HG03354 (cell line): ENCODE measurements around the gene IFRD2.
"Not testable (repeated sequence)": the region's sequence is repeated elsewhere in the genome, so short reads cannot be mapped to it uniquely, and the experiment has no call there.

ENCODE experiments used
- ATAC-seq: cut with Tn5 transposase; IDR thresholded peaks from one replicate; pipeline ENCODE4 v1.9.1; 2021; ENCODE audit warnings: mild to moderate bottlenecking; ENCODE audit not compliant: unreplicated experiment, poor library complexity, severe bottlenecking

The IFRD2 gene

DNA sequence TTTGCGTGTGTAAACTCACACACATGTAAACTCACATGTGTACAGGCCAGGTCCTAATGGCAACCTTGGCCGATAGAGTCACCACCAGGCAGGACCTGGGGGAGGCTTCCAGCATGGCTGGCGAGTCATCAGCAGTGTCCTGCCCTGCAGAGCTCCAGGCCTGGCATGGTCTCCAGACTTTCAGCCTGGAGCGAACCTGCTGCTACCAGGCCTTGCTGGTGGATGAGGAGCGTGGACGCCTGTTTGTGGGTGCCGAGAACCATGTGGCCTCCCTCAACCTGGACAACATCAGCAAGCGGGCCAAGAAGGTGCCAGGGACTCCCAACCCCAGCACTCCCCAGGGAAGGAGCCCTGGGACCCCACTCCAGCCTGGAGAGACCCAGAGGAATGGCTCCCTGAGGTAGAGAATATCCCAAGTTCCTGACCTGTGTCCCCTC is 22.2 kb downstream of the IFRD2 start:
- no peak for ATAC-seq

DNA sequence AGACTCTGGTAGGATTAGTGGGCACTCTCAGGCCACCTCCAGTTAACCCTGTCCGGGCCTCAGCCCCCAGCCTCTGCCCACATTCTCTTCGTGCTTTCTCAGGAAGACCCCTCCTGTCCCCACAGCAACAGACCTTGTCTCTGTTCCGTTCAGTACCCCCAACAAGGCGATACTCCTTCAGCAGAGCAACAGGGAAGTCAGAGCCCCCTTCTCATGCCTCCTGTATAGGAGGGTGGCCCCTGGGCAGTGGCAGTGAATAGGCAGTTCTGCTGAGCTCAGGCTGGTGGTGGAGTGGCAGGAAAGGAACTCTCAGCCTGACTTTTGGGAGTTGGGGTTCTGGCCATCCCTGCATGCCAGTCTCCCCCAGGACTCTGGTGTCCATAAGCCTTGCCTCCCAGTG is 22.8 kb downstream of the IFRD2 start:
- no peak for ATAC-seq

DNA sequence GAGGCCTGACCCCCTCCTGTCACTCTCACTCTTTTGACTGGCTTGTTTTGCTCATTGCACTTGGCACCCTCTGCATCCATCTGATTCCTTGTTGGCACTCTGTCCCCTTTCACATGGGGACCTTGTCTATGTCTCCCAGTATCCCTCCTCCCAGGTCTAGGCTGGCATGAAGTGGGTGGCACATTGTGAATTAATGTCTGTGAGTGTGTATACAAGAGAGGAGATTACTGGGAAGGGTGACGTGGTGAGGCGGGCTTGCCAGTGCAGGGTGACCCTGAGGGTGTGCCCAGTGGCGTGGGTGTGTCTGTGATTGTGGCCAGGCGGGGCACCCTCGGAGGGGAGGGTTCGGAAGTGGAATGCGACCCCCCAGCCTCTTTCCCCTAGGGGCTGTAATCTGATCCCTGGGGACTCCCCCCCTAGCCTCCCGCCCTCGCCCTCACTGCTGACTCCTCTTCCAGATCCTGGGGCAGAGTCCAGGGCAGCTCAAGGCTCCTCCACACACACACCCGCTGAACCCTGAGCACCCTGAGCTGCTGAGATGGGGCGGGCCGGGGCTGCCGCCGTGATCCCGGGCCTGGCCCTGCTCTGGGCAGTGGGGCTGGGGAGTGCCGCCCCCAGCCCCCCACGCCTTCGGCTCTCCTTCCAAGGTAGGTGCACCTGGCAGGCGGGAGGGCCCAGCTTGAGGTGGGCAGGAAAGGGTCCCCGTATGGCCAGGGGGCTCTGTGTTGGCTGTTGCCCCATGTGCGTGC is 23.4 kb downstream of the IFRD2 start, which contains the start of gene SEMA3B:
SEMA3B (plus strand) TSS at position 445 of the 749 bp plus-strand sequence; CDS start at position 539, 94 bp downstream.
- no peak for ATAC-seq

DNA sequence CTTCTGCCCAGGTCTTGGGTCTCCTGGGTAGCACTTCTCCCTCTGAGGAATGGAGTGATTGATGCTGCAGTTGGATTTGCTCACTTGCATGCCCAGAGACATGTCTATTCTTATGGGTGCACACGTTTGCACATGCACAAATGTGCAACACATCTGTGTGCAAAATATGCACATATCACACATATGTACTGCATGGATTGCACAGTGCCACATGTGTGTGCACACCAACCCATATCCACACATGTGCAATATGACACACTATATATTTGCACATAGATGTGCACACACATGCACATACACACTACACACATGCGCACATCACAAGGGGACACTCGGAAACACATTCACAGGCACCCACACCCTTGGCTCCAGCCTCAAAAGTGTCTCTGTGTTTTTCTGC is 24.0 kb downstream of the IFRD2 start:
- no peak for ATAC-seq

DNA sequence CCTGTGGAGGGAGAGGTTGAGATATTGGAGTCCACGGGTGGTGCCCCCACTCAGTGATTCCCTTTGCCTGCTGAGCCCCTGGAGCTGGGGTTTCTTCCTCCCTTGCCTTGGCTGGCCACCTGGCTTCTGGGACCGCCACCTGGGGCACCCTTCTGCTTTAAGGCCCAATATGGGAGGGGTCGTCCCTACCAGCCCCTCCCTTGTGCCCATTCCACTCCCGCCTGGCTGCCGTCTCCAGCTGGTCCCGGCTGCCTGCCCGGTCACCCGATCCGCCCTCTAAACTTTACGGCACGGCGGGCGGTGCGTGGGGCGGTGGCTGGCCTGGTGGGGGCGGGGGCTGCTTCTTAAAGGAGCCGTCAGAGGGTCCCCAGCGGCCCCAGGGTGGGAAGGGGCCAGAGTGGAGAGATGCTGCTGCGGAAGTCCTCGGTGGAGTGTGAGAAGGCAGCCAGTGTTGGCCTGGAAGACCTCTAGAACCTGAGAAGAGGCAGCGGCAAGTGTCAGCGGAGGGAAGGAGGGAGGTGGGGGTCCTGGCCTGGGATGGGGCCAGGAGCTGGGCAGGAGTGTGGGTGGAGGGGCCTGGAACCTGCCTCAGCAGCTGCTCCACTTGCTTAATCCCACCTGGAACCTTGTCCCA is 24.8 kb downstream of the IFRD2 start:
- ATAC-seq: no peak

DNA sequence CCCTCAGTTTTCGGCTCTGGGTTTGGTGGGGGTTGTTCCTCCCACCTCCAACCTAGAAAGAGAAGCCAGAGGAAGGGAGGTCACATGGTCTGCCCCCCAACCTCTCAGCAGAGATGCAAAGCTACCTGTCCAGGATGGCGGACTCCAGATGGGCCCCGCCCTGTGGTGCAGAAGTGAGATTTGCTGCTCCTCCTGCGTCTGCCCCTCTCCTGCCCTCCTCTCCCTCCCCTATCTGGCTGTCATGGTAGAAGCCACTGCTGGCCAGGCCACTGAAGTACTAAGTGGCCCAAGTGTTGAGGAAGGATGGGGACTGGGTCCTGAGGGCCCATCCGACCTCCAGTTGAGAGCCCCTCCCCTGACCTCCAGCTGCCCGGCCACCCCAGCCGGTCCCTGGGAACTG is 25.4 kb downstream of the IFRD2 start:
- ATAC-seq: no peak

DNA sequence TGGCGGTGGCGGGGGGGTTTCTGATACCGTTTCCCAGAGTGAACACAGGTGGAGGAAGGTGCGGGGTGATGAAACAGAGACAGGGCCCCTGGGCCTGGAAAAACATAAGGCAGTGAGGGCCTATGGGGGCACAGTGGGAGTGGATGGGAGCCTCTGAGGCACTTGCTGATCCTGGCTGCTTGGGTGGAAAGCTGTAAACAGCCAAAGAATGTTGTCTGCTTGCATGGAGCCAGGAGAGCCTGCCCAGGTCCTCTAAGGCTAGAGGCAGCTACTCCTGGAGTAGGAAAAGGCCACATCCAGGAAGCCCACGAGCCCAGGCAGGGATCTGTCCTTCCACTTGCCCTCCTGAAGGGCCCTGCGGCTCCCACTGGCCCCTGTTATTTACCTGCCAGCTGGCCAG is 26.2 kb downstream of the IFRD2 start:
- no peak for ATAC-seq

DNA sequence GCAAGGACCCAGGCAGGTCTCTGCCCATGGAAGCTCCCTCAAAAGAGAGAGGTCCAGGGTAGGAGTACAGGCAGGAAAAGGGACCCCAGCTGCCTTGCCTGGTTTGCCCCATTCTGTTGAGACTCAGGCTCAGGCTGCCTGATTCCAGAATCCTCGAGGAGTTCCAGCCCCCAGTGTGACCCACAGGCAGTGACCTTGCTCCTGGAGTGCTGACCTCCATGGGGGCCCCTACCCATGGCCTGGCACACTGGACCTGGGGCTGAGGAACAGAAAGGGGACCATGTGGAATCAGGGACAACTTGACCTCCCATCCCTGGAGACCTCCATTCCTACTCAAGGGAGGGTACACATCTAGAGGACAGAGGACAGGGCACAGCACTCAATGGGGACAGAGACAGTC is 26.7 kb downstream of the IFRD2 start:
- ATAC-seq: no peak

DNA sequence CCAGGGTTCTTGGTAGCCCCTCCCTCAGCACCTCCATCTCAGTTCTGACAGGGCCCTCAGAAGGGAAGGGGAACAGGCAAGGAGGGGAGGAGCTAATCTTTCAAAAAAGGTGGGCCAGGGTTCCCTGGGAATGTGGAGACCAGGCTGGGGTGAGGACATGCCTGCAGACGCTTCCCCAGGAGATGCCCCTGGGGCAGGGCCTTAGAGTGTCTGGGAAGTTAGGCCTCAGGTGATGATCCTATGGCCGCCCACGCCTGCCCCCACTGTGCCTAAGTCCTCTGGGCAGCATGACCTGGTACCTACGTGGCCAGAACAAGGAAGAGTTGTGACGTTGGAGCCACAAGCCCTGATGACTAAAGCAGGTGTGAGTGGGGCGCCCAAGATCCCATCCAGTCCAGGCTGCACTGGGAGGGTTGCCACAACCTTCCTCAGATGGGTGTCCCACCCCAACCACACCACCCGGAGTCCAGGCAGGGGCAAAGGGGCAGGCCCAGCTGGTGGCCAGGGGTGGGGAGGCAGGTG is 27.2 kb downstream of the IFRD2 start:
- ATAC-seq: no peak

DNA sequence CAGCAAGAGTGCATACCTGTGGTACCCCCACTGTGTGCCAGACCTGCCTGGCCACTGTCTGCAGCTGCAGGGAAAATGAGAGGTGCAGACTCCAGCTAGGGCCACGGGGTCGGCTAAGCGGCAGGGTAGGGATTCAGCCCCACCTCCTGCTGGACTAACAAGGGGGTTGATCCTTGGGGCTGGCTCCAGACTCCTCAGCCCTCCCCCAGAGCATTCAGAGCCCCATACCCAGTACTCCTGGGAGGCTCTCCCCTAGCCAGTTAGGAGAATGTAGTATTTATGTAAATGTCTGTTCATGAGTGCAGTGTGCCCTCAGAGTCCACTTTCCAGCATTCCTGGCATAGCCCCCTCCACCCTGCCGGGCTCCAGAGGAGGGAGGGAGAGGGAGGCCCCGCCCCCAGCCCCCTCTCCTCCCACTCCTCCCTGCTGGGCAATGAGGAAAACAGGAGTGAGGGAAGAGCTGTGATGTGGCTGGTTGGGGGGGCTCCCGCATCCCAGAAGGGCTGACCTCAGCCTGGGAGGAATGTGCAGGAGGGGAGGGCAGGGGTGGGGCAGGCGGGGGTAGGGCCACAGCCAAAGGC is 27.8 kb downstream of the IFRD2 start:
- no peak for ATAC-seq

DNA sequence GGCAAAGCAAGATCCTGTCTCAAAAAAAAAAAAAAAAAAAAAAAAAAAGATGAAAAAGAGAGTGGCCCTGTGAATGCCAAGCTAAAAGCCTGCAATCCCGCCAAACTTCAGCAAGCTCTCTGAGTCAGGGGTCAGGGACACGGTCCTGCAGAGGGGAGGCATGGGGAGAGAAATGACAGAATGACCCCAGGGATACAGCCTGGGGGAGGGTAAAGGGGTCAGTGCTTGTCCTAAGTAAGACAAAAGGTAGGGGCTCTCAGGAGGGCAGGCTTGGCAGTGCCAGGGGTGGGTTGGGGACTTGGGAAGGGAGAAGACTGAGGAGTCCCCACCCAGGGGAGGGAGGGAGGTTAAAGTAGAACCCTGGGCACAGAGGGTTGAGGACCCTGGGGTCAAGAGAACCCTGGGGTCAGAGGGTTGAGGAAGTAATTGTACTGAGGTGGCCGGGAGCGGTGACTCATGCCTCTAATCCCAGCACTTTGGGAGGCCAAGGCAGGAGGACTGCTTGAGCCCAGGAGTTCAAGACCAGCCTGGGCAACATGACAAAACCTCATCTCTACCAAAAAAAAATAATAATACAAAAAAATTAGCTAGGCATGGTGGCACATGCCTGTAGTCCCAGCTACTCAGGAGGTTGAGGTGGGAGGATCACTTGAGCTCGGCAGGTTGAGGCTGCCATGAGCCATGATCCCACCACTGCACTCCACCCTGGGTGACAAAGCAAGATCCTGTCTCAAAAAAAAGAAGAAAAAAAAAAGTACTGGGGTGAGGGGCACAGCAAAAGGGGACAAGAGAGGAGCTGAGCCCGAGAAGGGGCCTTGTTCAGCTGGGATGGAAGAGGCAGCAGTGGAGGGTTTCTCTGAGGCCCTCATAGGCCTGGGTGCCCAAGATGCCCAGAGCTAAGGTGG is 28.5 kb downstream of the IFRD2 start:
- ATAC-seq: no peak

DNA sequence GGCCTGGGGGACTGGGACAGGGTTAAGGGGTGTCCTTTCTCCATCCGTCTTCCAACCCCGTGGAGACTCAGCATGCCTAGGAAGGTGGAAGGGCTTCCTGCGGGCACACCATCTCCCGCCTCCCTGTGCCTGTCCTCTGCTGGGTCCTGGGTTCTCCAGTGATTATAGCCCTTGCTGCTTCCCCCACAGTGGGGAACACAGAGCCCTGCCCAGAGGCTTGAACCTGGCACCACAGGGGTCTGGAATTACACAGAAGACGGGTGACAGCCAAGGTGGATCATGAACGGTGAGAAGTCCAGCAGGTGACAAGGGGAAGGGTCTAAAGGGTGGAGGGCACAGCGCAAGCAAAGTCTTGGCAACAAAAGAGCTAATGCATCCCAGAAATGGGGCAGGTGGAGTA is 29.5 kb downstream of the IFRD2 start:
- ATAC-seq: no peak

DNA sequence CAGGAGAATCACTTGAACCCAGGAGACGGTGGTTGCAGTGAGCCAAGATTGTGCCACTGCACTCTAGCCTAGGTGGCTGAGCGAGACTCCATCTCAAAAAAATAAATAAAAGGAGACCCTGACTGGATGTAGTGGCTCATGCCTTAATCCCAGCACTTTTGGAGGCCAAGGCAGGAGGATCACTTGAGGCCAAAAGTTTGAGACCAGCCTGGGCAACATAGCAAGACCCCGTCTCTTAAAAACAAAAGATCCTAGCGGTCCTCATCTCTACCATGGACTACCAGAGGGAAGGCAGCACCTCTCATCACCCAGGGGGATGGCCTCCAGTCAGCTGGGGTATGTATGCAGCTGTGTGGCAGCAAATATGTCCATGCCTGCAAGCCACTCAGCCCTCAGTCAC is 30.0 kb downstream of the IFRD2 start:
- ATAC-seq: not testable (repeated sequence)

DNA sequence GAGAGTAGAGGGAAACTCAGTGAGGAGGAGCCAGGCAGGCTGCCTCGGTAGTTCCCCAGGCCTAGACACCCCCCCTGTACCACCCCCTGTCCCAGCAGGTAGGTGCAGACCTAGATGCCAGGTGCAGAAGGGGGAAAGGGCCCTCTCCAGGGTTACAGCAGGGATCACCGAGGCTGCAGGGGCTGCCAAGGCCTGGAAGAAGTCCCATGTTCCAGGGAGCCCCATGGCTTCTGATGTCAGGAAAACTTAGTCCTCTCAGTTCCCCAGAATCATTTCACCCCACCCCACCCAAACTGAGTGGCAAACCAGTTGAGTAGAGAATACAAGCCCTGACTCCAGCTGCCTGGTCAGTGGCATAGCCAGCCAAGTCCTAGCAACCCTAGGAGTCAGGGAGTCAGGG is 30.7 kb downstream of the IFRD2 start:
- no peak for ATAC-seq

DNA sequence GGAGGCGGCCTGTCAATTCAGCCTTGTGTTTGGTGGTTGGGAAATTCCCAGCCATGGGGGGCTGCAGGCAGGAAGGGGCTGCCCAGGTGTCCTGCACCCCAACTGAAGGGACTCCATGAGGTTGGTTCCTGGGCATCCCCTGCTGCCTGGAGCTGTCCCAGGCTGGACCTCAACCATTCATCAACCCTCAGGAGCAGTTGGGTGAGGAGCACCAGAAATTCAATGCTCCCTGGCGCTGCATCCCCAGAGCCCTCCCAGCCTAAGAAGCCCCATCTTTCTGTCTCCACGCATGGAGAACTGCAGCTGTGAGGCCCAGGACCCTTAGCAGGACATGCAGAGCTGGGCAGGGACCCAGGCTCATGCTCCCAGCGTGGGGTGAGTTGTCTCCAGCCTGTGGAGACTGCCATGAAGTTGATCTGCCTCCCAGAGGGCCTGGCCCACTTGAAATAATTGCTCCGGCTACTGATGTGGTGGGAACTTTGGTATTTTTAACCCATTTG is 31.2 kb downstream of the IFRD2 start:
- no peak for ATAC-seq

DNA sequence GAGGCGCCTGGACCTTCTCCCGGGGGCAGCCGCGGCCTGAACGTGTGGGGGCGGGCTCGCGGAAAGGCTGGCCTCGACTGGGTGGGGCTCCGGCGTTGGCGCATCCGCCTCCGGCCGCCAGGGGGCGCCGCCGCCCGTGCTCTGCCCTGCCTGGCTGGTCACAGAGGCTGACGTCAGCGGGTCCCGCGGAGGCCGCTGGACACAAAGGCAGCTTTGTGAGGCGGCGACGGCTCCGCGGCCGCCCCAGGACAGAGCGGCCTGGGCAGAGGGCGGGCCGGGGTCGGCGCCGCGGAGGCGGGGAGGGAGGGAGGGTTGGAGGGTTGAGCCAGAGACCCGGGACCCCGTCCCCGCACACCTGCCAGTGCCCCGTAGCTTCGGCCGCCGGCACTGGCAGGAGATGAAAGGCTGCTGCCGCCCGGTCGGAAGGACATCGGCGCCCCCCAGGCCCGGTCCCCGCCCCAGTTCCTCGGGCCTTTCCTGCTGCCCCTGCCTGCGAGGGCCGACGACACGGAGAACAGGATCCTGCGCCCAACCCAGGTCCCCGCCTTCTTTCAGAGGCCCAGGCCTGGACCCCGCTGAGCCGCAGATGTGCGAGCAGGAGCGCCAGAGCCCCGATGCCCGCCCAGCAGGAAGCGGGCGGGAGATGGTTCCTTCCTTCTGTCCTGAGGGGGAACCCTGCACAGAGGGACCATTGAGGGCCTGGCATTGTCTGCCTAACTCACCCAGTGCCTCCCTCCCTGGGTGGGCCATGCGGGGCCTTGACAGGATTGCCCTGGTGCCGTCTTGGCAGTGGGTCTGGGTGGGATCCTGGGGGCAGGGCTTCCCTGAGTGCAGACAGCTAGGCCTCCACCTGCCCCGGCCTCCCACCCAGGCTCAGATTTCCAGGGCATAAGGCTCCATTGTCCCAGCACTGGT is 31.9 kb downstream of the IFRD2 start:
- ATAC-seq: peak; percentile 85

DNA sequence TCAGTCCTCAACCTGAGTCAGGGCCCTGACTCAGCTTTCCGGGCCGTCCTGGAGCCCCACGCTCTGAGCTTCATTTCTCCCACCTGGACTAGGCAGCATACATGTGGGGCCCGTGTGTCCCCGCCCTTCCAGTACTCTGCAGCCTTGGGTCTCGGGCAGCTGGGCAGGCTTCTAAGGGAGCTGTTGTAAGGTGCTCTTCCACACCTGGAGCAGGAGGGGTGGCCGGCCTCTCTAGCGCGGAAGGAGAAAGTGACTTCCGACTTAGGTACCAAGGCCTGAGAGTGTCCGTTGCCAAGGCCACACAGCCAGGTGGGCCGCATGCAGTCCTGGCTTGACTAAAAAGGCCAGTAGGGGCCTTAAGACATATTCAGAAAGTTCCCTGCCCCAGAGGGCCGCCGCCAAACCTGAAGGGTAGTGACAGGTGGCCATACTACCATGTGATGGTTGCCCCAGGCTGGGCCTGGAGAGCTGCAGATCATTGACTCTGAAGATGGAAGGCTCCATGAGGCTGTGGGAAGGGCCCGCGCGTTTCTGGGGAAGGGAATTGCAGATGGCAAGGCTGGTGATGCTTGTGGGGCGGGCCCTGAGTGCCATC is 32.7 kb downstream of the IFRD2 start:
- ATAC-seq: peak; percentile 23

DNA sequence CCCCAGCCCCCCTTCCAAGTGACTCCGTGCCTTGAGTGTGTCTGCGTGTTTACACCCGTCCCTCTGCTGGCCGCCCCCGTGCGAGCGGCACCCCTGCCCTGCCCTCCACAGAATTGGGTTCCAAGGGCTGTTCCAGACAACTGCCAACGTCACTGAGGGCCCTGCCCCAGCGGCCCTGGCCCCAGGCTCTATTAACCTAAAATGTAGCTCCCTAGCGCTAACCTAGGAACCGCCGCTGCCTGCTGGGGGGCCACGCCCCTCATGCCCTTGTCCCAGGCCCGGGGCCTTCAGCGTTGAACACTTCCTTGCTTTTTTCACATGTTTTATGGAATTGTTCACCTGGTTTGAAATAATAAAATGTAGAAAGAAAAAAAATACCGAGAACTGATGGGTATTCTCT is 33.2 kb downstream of the IFRD2 start:
- no peak for ATAC-seq
